ENCODE results near the gene USP44. TPM values are rescaled to one million over a fixed set of nuclear protein-coding genes. Genes with fewer than 3 reads are reported as not detected.

Gene USP44
- total and polyA plus RNA-seq, 2 experiments from 2014 or later: 235 to 248 TPM

- Histone ChIP-seq H2AFZ (no peak overlapping the region), H3K9me2 (ENCODE audit: insufficient read depth) (no peaks in the 10 kb centered on the region), H3K4me1 (ENCODE audit: insufficient read depth) (no peaks in the 10 kb centered on the region), H4K20me1 (replicated peaks; ENCODE audit: insufficient read depth) (peaks cover 20% of the 10 kb centered on the region), H3K4me3 (no peak overlapping the region), H3F3A (replicated peaks; ENCODE audit: low read depth) (no peaks in the 10 kb centered on the region), H3K79me2 (replicated peaks; ENCODE audit: insufficient read depth) (peaks cover 65% of the 10 kb centered on the region), H3K4me2 (no peak overlapping the region), H3K36me3 (ENCODE audit: insufficient read depth) (peaks cover 22% of the 10 kb centered on the region; the same call in 1 of the 2 replicates), H3K27ac (ENCODE audit: low read depth) (no peak overlapping the region), H3K27me3 (ENCODE audit: insufficient read depth) (no peaks in the 10 kb centered on the region)
- Mint-ChIP-seq H3K27me3 (ENCODE audit: insufficient read depth, low read depth, poor library complexity) (no peaks in the 10 kb centered on the region), H3K4me1 (no peaks in the 10 kb centered on the region), H3K4me3 (no peak overlapping the region), H3K27ac (no peak overlapping the region), H3K36me3 (ENCODE audit: low read depth) (peaks cover 64% of the 10 kb centered on the region), H3K9me3 (no peaks in the 10 kb centered on the region)
- ATAC-seq: no peak
- TF ChIP-seq JUNB (IDR thresholded peaks at IDR 0.05; ENCODE audit: unreplicated experiment) (no peak), EZH2phosphoT487 (IDR thresholded peaks at IDR 0.05; ENCODE audit: unreplicated experiment) (no peak), ZNF114 (CRISPR knock-in tag; IDR thresholded peaks at IDR 0.05) (no peak), NANOG (IDR thresholded peaks at IDR 0.05; ENCODE audit: borderline replicate concordance) (no peak), CTCF (conservative IDR thresholded peaks at IDR 0.05; ENCODE audit: low read depth in 2 of 2) (no peak), POLR2AphosphoS5 (IDR thresholded peaks at IDR 0.05; ENCODE audit: low read depth) (no peak), EZH2 (IDR thresholded peaks at IDR 0.05; ENCODE audit: low read depth, unreplicated experiment) (no peak), CREB1 (CRISPR knock-in tag; IDR thresholded peaks at IDR 0.05; ENCODE audit: low read depth) (no peak), ZNF462 (CRISPR knock-in tag; IDR thresholded peaks at IDR 0.05) (no peak), STAT1 (IDR thresholded peaks at IDR 0.05; ENCODE audit: unreplicated experiment) (no peak), REST (IDR thresholded peaks at IDR 0.05; ENCODE audit: unreplicated experiment) (no peak), ZNF331 (CRISPR knock-in tag; IDR thresholded peaks at IDR 0.05; ENCODE audit: low read depth) (no peak)
- TF ChIP-seq, protein P1, sequence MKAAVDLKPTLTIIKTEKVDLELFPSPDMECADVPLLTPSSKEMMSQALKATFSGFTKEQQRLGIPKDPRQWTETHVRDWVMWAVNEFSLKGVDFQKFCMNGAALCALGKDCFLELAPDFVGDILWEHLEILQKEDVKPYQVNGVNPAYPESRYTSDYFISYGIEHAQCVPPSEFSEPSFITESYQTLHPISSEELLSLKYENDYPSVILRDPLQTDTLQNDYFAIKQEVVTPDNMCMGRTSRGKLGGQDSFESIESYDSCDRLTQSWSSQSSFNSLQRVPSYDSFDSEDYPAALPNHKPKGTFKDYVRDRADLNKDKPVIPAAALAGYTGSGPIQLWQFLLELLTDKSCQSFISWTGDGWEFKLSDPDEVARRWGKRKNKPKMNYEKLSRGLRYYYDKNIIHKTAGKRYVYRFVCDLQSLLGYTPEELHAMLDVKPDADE (IDR thresholded peaks at IDR 0.05): no peak
- DNase-seq (ENCODE audit: low spot score): no peak
These were observed 64.3 kb downstream of the USP44 start for GRCh38 chr12:95487024-95487423.

Data from GM23338 (cell line).